HCT116 (cell line): ENCODE measurements around the gene UNC5C. TPM values are rescaled to one million over a fixed set of nuclear protein-coding genes. Genes with fewer than 3 reads are reported as not detected.

ENCODE experiments used
- ATAC-seq: fragments of 200-7000 bp; cut with Tn5 transposase; 2 replicates; pipeline ENCODE4 v1.9.1; 2020; ENCODE audit warnings: mild to moderate bottlenecking, moderate library complexity
- BruUV-seq: library from RNA; stranded (reverse); fragments of 400-500 nt; replicated peaks from 2 replicates; lab custom pipeline; 2021; lab: Mats Ljungman, UMichigan
- CTCF ChIA-PET: fragments of 300-600 bp; sonication (Branson Sonifier 250); formaldehyde crosslinking; loops from one replicate; lab custom pipeline; 2021; ENCODE audit warnings: antibody characterized with exemption; lab: Charles Lee
- POLR2A ChIA-PET: fragments of 300-600, 350-600 bp; sonication (Branson Sonifier 250); formaldehyde crosslinking; loops from one replicate; lab custom pipeline; 2021; ENCODE audit warnings: antibody characterized with exemption; lab: Charles Lee
- RAD21 ChIA-PET, 2 experiments: fragments of 300-600 bp; sonication (Branson Sonifier 250); formaldehyde crosslinking; loops; one replicate each; lab custom pipeline; 2023; ENCODE audit warnings: low total read pairs in 2 of 2; ENCODE audit not compliant: uncharacterized antibody in 2 of 2, unreplicated experiment in 2 of 2, low non-redundant PET in 1 of 2; lab: Charles Lee
- DNase-seq: peaks from one replicate; pipeline ENCODE4 v3.0.0-alpha.2; 2010; ENCODE audit warnings: low read depth, low spot score
- H2AFZ ChIP-seq: fragments of 200-600 bp; shearing (Covaris generic), sonication (generic); 2 replicates; pipeline ENCODE4 v1.6.1; 2017; ENCODE audit warnings: low read depth, mixed run types, mixed read lengths, antibody characterized with exemption, low read length; ENCODE audit not compliant: poor library complexity, severe bottlenecking
- H3K27ac ChIP-seq: 2 replicates; pipeline ENCODE4 v1.5.1; 2012; ENCODE audit warnings: low read depth, low read length
- H3K27me3 ChIP-seq: fragments of 200-600 bp; sonication (generic); 2 replicates; pipeline ENCODE4 v1.6.1; 2016; ENCODE audit warnings: mixed run types, low read length, mixed read lengths; ENCODE audit not compliant: insufficient read depth
- H3K36me3 ChIP-seq, 2 experiments: fragments of 200-500 bp in 1 of 2; fragments of 200-600 bp in 1 of 2; sonication (Bioruptor generic) in 1 of 2; sonication (generic) in 1 of 2; 2 replicates each; pipeline versions ENCODE4 v1.5.1 to v1.6.1; 2014 to 2016; ENCODE audit warnings: low read length in 2 of 2, inconsistent platforms in 1 of 2, mixed read lengths in 1 of 2, mixed run types in 1 of 2; ENCODE audit not compliant: insufficient read depth in 2 of 2, control insufficient read depth in 1 of 2
- H3K4me1 ChIP-seq, 2 experiments: fragments of 200-600 bp in 1 of 2; sonication (generic) in 1 of 2; 2 replicates each; pipeline versions ENCODE4 v1.5.1 to v1.6.1; 2012 to 2017; ENCODE audit warnings: low read length in 2 of 2, inconsistent platforms in 1 of 2, mild to moderate bottlenecking in 1 of 2, mixed read lengths in 1 of 2, mixed run types in 1 of 2, moderate library complexity in 1 of 2; ENCODE audit not compliant: insufficient read depth in 2 of 2, control insufficient read depth in 1 of 2
- H3K4me2 ChIP-seq: fragments of 200-600 bp; sonication (generic); 2 replicates; pipeline ENCODE4 v1.6.1; 2017; ENCODE audit warnings: mixed run types, low read length, mixed read lengths
- H3K4me3 ChIP-seq, 2 experiments: fragments of 200-600 bp in 1 of 2; sonication (generic) in 1 of 2; replicated peaks in 1 of 2; 2 replicates each; pipeline ENCODE4 v1.5.1; 2011 to 2016; ENCODE audit warnings: low read length in 2 of 2, control low read depth in 1 of 2, low read depth in 1 of 2, mild to moderate bottlenecking in 1 of 2, mixed read lengths in 1 of 2, mixed run types in 1 of 2
- H3K79me2 ChIP-seq: fragments of 200-600 bp; sonication (generic); 2 replicates; pipeline ENCODE4 v1.6.1; 2017; ENCODE audit warnings: mild to moderate bottlenecking, mixed run types, low read length, moderate library complexity, mixed read lengths; ENCODE audit not compliant: insufficient read depth
- H3K9ac ChIP-seq: fragments of 200-600 bp; sonication (generic); 2 replicates; pipeline ENCODE4 v1.6.1; 2016; ENCODE audit warnings: low read length, mixed read lengths
- H3K9me2 ChIP-seq: fragments of 200-600 bp; sonication (generic), shearing (Covaris generic); 2 replicates; pipeline ENCODE4 v1.6.1; 2017; ENCODE audit warnings: mixed run types, mild to moderate bottlenecking, moderate library complexity; ENCODE audit not compliant: insufficient read depth
- H3K9me3 ChIP-seq, 2 experiments: fragments of 200-500 bp in 1 of 2; fragments of 200-600 bp in 1 of 2; sonication (Bioruptor generic) in 1 of 2; sonication (generic) in 1 of 2; 2 replicates each; pipeline ENCODE4 v1.6.1; 2014 to 2017; ENCODE audit warnings: low read length in 2 of 2, mixed read lengths in 2 of 2, inconsistent platforms in 1 of 2, low read depth in 1 of 2, mild to moderate bottlenecking in 1 of 2, mixed run types in 1 of 2, moderate library complexity in 1 of 2; ENCODE audit not compliant: control insufficient read depth in 1 of 2, insufficient read depth in 1 of 2
- H4K20me1 ChIP-seq: fragments of 200-600 bp; sonication (generic), shearing (Covaris generic); 2 replicates; pipeline ENCODE4 v1.6.1; 2017; ENCODE audit warnings: mixed run types, mild to moderate bottlenecking, moderate library complexity; ENCODE audit not compliant: insufficient read depth
- CEBPB ChIP-seq: IDR thresholded peaks from 2 replicates; pipeline ENCODE4 v1.6.1; 2012; ENCODE audit warnings: low read depth
- CTCF ChIP-seq, 3 experiments: fragments of 200-600 bp in 1 of 3; sonication (generic) in 1 of 3; IDR thresholded peaks in 2 of 3; conservative IDR thresholded peaks in 1 of 3; 2 replicates each; pipeline ENCODE4 v1.5.1; 2012 to 2017; ENCODE audit warnings: low read depth in 2 of 3, low read length in 2 of 3, antibody characterized with exemption in 1 of 3, borderline replicate concordance in 1 of 3, control low read depth in 1 of 3, mild to moderate bottlenecking in 1 of 3, mixed read lengths in 1 of 3, mixed run types in 1 of 3, moderate library complexity in 1 of 3; ENCODE audit not compliant: insufficient read depth in 1 of 3
- EZH2 ChIP-seq: fragments of 200-600 bp; sonication (generic); IDR thresholded peaks from 2 replicates; pipeline ENCODE4 v1.6.1; 2017; ENCODE audit warnings: antibody characterized with exemption, mixed run types
- EZH2phosphoT487 ChIP-seq: fragments of 200-600 bp; IDR thresholded peaks from 2 replicates; pipeline ENCODE4 v1.6.1; 2018; ENCODE audit warnings: antibody characterized with exemption, borderline replicate concordance
- JUND ChIP-seq: IDR thresholded peaks from 2 replicates; pipeline ENCODE4 v1.6.1; 2012
- MAX ChIP-seq: IDR thresholded peaks from 2 replicates; pipeline ENCODE4 v1.6.1; 2012
- POLR2A ChIP-seq: IDR thresholded peaks from 2 replicates; pipeline ENCODE4 v1.7.0; 2011; ENCODE audit warnings: borderline replicate concordance; ENCODE audit not compliant: insufficient read depth, insufficient read length; ENCODE audit errors: extremely low read depth
- POLR2AphosphoS5 ChIP-seq: IDR thresholded peaks from 2 replicates; pipeline ENCODE4 v1.6.1; 2011; ENCODE audit warnings: mild to moderate bottlenecking, low read depth, low read length, moderate library complexity
- RAD21 ChIP-seq: IDR thresholded peaks from 2 replicates; pipeline ENCODE4 v1.6.1; 2012; ENCODE audit warnings: low read depth, mild to moderate bottlenecking
- REST ChIP-seq: IDR thresholded peaks from 2 replicates; pipeline ENCODE4 v1.6.1; 2012; ENCODE audit warnings: low read depth
- SIN3A ChIP-seq: IDR thresholded peaks from 2 replicates; pipeline ENCODE4 v1.6.1; 2012; ENCODE audit warnings: low read depth
- ZFX ChIP-seq: fragments of 450-650 bp; IDR thresholded peaks from 2 replicates; pipeline ENCODE4 v1.6.1; 2017
- ZNF274 ChIP-seq: fragments of 200-500 bp; sonication (Bioruptor generic); IDR thresholded peaks from 2 replicates; pipeline ENCODE4 v1.6.1; 2014; ENCODE audit warnings: mild to moderate bottlenecking, low read depth, low read length, inconsistent platforms
- intact Hi-C: fragments of 100-400 bp; cut with micrococcal nuclease; formaldehyde crosslinking; loops from 2 replicates; pipeline ENCODE4 v1.10.0; 2022
- total RNA-seq: library from RNA; stranded (reverse); gene quantifications from one replicate; pipeline ENCODE4 v1.2.1, GENCODE V29; 2021; ENCODE audit not compliant: unreplicated experiment

UNC5C gene
- total RNA-seq, 1 experiment from 2014 or later, result not detected

- RAD21 ChIA-PET, result no interaction called here
- DNase-seq, result no peak
Measured at GRCh38 chr4:95594013-95594412, 45.2 kb upstream of the UNC5C start.

More at GRCh38 chr4:95594013-95594412, 45.2 kb upstream of the UNC5C start:
- Histone ChIP-seq H3K79me2 (no peaks in the 10 kb centered on the region), H3K9me2 (no peaks in the 10 kb centered on the region), H3K9ac (no peak overlapping the region), H3K4me1 (no peaks in the 10 kb centered on the region), H3K4me2 (no peak overlapping the region), H3K9me3 (no peaks in the 10 kb centered on the region), H3K27me3 (no peaks in the 10 kb centered on the region), H3K27ac (no peak overlapping the region), H3K4me3 (no peak overlapping the region), H3K36me3 (no peaks in the 10 kb centered on the region), H4K20me1 (no peaks in the 10 kb centered on the region), H2AFZ (no peak overlapping the region)
- ChIA-PET CTCF (no interaction called here), POLR2A (no interaction called here)
- TF ChIP-seq REST (no peak), POLR2A (no peak), EZH2 (no peak), SIN3A (no peak), CEBPB (no peak), RAD21 (no peak), JUND (no peak), ZNF274 (no peak), CTCF (IDR thresholded peaks at IDR 0.05 in 2 of 3, conservative IDR thresholded peaks at IDR 0.05 in 1 of 3; ENCODE audit: borderline replicate concordance in 1 of 3, insufficient read depth in 1 of 3, low read depth in 2 of 3, low read length in 2 of 3) (no peak), ZFX (no peak), MAX (no peak), EZH2phosphoT487 (no peak), POLR2AphosphoS5 (no peak)
- BruUV-seq, result no TSS peak
- intact Hi-C loops, result no loop called here
- ATAC-seq, result no peak
